GM23338 (cell line): ENCODE measurements around the gene C11orf42. TPM values are rescaled to one million over a fixed set of nuclear protein-coding genes. Genes with fewer than 3 reads are reported as not detected.

Experiments used
- ATAC-seq: fragments of 200-7000 bp; cut with Tn5 transposase; 3 replicates; pipeline ENCODE4 v1.9.1; 2020
- DNase-seq: peaks from one replicate; pipeline ENCODE4 v3.0.0-alpha.2; 2015; ENCODE audit warnings: low spot score
- H2AFZ ChIP-seq: fragments of 200-600 bp; sonication (generic); 2 replicates; pipeline ENCODE4 v1.8.0; 2016; ENCODE audit warnings: antibody characterized with exemption, mild to moderate bottlenecking, moderate library complexity
- H3F3A ChIP-seq: fragments of 200-600 bp; sonication (generic); replicated peaks from 2 replicates; pipeline ENCODE4 v1.8.0; 2017; ENCODE audit warnings: antibody characterized with exemption, mixed run types, low read depth
- H3K27ac ChIP-seq: fragments of 200-600 bp; sonication (generic); 2 replicates; pipeline ENCODE4 v1.6.1; 2016; ENCODE audit warnings: low read depth
- H3K27me3 ChIP-seq: fragments of 200-600 bp; sonication (generic); 2 replicates; pipeline ENCODE4 v1.8.0; 2016; ENCODE audit warnings: mild to moderate bottlenecking, mixed run types, moderate library complexity; ENCODE audit not compliant: insufficient read depth
- H3K36me3 ChIP-seq: fragments of 200-600 bp; sonication (generic); 2 replicates; pipeline ENCODE4 v1.8.0; 2016; ENCODE audit warnings: mild to moderate bottlenecking; ENCODE audit not compliant: insufficient read depth
- H3K4me1 ChIP-seq: fragments of 200-600 bp; sonication (generic); 2 replicates; pipeline ENCODE4 v1.8.0; 2016; ENCODE audit warnings: mild to moderate bottlenecking, moderate library complexity; ENCODE audit not compliant: insufficient read depth
- H3K4me2 ChIP-seq: fragments of 200-600 bp; sonication (generic); 2 replicates; pipeline ENCODE4 v1.7.1; 2017; ENCODE audit warnings: mixed run types
- H3K4me3 ChIP-seq: fragments of 200-600 bp; sonication (generic); 2 replicates; pipeline ENCODE4 v1.6.1; 2016; ENCODE audit warnings: mixed run types
- H3K79me2 ChIP-seq: fragments of 200-600 bp; sonication (generic); replicated peaks from 2 replicates; pipeline ENCODE4 v1.8.0; 2017; ENCODE audit warnings: mild to moderate bottlenecking; ENCODE audit not compliant: insufficient read depth
- H3K9me2 ChIP-seq: fragments of 200-600 bp; sonication (generic); 2 replicates; pipeline ENCODE4 v1.8.0; 2017; ENCODE audit not compliant: insufficient read depth
- H4K20me1 ChIP-seq: fragments of 200-600 bp; sonication (generic); replicated peaks from 2 replicates; pipeline ENCODE4 v1.8.0; 2017; ENCODE audit warnings: mild to moderate bottlenecking; ENCODE audit not compliant: insufficient read depth
- H3K27ac Mint-ChIP-seq: 2 replicates; pipeline ENCODE4 v1.8.0; 2020; ENCODE audit warnings: inconsistent platforms, mild to moderate bottlenecking, moderate library complexity, mixed read lengths
- H3K27me3 Mint-ChIP-seq: 3 replicates; pipeline ENCODE4 v1.8.0; 2022; ENCODE audit warnings: low read depth, mild to moderate bottlenecking, moderate library complexity, mixed read lengths, inconsistent platforms; ENCODE audit not compliant: insufficient read depth, poor library complexity
- H3K36me3 Mint-ChIP-seq: 3 replicates; pipeline ENCODE4 v1.8.0; 2021; ENCODE audit warnings: low read depth, mild to moderate bottlenecking, inconsistent platforms, moderate library complexity, mixed read lengths
- H3K4me1 Mint-ChIP-seq: 3 replicates; pipeline ENCODE4 v1.8.0; 2020; ENCODE audit warnings: mild to moderate bottlenecking, inconsistent platforms, mixed read lengths
- H3K4me3 Mint-ChIP-seq: 3 replicates; pipeline ENCODE4 v1.8.0; 2021; ENCODE audit warnings: moderate library complexity, mild to moderate bottlenecking, inconsistent platforms, mixed read lengths
- H3K9me3 Mint-ChIP-seq: 3 replicates; pipeline ENCODE4 v1.8.0; 2020; ENCODE audit warnings: moderate library complexity, mild to moderate bottlenecking, inconsistent platforms, mixed read lengths
- CTCF ChIP-seq, 2 experiments: fragments of 200-600 bp in 1 of 2; sonication (generic) in 1 of 2; conservative IDR thresholded peaks; 2 replicates each; pipeline versions ENCODE4 v1.5.1 to v1.6.1; 2016 to 2017; ENCODE audit warnings: antibody characterized with exemption in 2 of 2, low read depth in 2 of 2, mild to moderate bottlenecking in 2 of 2, moderate library complexity in 1 of 2
- ETS1 ChIP-seq: IDR thresholded peaks from 2 replicates; pipeline ENCODE4 v1.6.1; 2016; ENCODE audit warnings: antibody characterized with exemption
- EZH2 ChIP-seq: fragments of 200-600 bp; sonication (generic); IDR thresholded peaks from one replicate; pipeline ENCODE4 v1.8.0; 2017; ENCODE audit warnings: antibody characterized with exemption, mild to moderate bottlenecking, low read depth; ENCODE audit not compliant: unreplicated experiment
- EZH2phosphoT487 ChIP-seq: fragments of 200-600 bp; sonication (generic); IDR thresholded peaks from one replicate; pipeline ENCODE4 v1.8.1; 2018; ENCODE audit warnings: antibody characterized with exemption; ENCODE audit not compliant: unreplicated experiment
- JUNB ChIP-seq: IDR thresholded peaks from one replicate; pipeline ENCODE4 v1.6.1; 2016; ENCODE audit warnings: antibody characterized with exemption; ENCODE audit not compliant: unreplicated experiment
- NANOG ChIP-seq: IDR thresholded peaks from 2 replicates; pipeline ENCODE4 v1.6.1; 2016; ENCODE audit warnings: antibody characterized with exemption, borderline replicate concordance
- POLR2AphosphoS5 ChIP-seq: IDR thresholded peaks from 2 replicates; pipeline ENCODE4 v1.6.1; 2016; ENCODE audit warnings: antibody characterized with exemption, low read depth
- REST ChIP-seq: IDR thresholded peaks from one replicate; pipeline ENCODE4 v1.6.1; 2018; ENCODE audit warnings: antibody characterized with exemption; ENCODE audit not compliant: unreplicated experiment
- STAT1 ChIP-seq: IDR thresholded peaks from one replicate; pipeline ENCODE4 v1.6.1; 2016; ENCODE audit warnings: antibody characterized with exemption; ENCODE audit not compliant: unreplicated experiment
- ZNF114 ChIP-seq: fragments of 250-450 bp; sonication (Bioruptor Pico); IDR thresholded peaks from 2 replicates; pipeline ENCODE4 v1.5.0; 2020; ENCODE audit warnings: mild to moderate bottlenecking, moderate library complexity
- ZNF331 ChIP-seq: fragments of 250-450 bp; sonication (Bioruptor Pico); IDR thresholded peaks from 2 replicates; pipeline ENCODE4 v1.5.0; 2020; ENCODE audit warnings: low read depth, mild to moderate bottlenecking, moderate library complexity
- polyA plus RNA-seq: library from polyadenylated mRNA; unstranded; fragments of >200 nt; fragmentation: Nextera tagmentation; extraction: Ambion mirVana; gene quantifications from 2 replicates; pipeline ENCODE4 v1.2.1, GENCODE V29; 2016
- total RNA-seq: library from RNA; depleted of rRNA; stranded (reverse); fragments of >200 nt; shearing (Covaris generic); gene quantifications from 2 replicates; pipeline ENCODE4 v1.2.3, GENCODE V29; 2014

Gene C11orf42
- total and polyA plus RNA-seq, 2 experiments from 2014 or later: not detected

GRCh38 chr11:6240139-6240538 lies 34.8 kb downstream of the C11orf42 start:
- no peak overlapping the region for H3K4me2 ChIP-seq
- no peak overlapping the region for H3K4me3 Mint-ChIP-seq
- H3K27ac ChIP-seq: no peak overlapping the region
- no peaks in the 10 kb centered on the region for H3K9me3 Mint-ChIP-seq
- no peaks in the 10 kb centered on the region for H3K79me2 ChIP-seq
- no peaks in the 10 kb centered on the region for H3K36me3 Mint-ChIP-seq
- no peak overlapping the region for H3K4me3 ChIP-seq
- no peaks in the 10 kb centered on the region for H3F3A ChIP-seq
- H3K27me3 Mint-ChIP-seq: peaks cover 4% of the 10 kb centered on the region
- DNase-seq (no peak), ATAC-seq (no peak)
- TF ChIP-seq ZNF114: no peak
- no peak for TF ChIP-seq ETS1
- TF ChIP-seq JUNB: no peak
- no peak for TF ChIP-seq EZH2phosphoT487
- TF ChIP-seq NANOG: no peak
- H3K36me3 ChIP-seq: no peaks in the 10 kb centered on the region
- peaks cover 14% of the 10 kb centered on the region for H3K4me1 Mint-ChIP-seq
- no peaks in the 10 kb centered on the region for H3K9me2 ChIP-seq
- no peaks in the 10 kb centered on the region for H3K4me1 ChIP-seq
- no peak overlapping the region for H3K27ac Mint-ChIP-seq
- H3K27me3 ChIP-seq: no peaks in the 10 kb centered on the region
- no peak overlapping the region for H2AFZ ChIP-seq
- H4K20me1 ChIP-seq: no peaks in the 10 kb centered on the region

- Mint-ChIP-seq H3K9me3 (no peaks in the 10 kb centered on the region), H3K27me3 (peaks cover 1% of the 10 kb centered on the region), H3K4me1 (peaks cover 11% of the 10 kb centered on the region), H3K27ac (no peak overlapping the region), H3K36me3 (no peaks in the 10 kb centered on the region), H3K4me3 (no peak overlapping the region)
- Histone ChIP-seq H4K20me1 (no peaks in the 10 kb centered on the region), H3K36me3 (no peaks in the 10 kb centered on the region), H3K79me2 (no peaks in the 10 kb centered on the region), H3K4me1 (no peaks in the 10 kb centered on the region), H3K4me2 (no peak overlapping the region), H3K27ac (no peak overlapping the region), H3K27me3 (no peaks in the 10 kb centered on the region), H3K9me2 (no peaks in the 10 kb centered on the region), H2AFZ (no peak overlapping the region), H3F3A (no peaks in the 10 kb centered on the region), H3K4me3 (no peak overlapping the region)
- DNase-seq (no peak), ATAC-seq (no peak)
- TF ChIP-seq JUNB (no peak), EZH2phosphoT487 (no peak), ETS1 (no peak), POLR2AphosphoS5 (no peak), REST (no peak), ZNF114 (no peak), NANOG (no peak), EZH2 (no peak), ZNF331 (CRISPR knock-in tag) (no peak), STAT1 (no peak), CTCF (conservative IDR thresholded peaks at IDR 0.05; ENCODE audit: low read depth in 2 of 2) (no peak)
Measured at GRCh38 chr11:6240781-6241180, 35.4 kb downstream of the C11orf42 start.
